Tibial nerve (tissue), 4 donors: ENCODE results near the gene CCDC70. TPM values are rescaled to one million over a fixed set of nuclear protein-coding genes. Genes with fewer than 3 reads are reported as not detected.

ENCODE experiments used
- DNase-seq, 2 donors: peaks; one replicate each; pipeline ENCODE4 v3.0.0-alpha.2; 2019; ENCODE audit warnings: low spot score in 2 of 2
- H3K27ac ChIP-seq, 4 donors: fragments of 200-600 bp; sonication (generic) in 3 of 4; one replicate each; pipeline ENCODE4 v1.5.1; 2017 to 2019; ENCODE audit warnings: mild to moderate bottlenecking in 1 of 4
- H3K27me3 ChIP-seq, 2 donors: fragments of 200-600 bp; sonication (generic) in 1 of 2; one replicate each; pipeline versions ENCODE4 v1.5.1 to v1.6.0; 2017 to 2019
- H3K36me3 ChIP-seq, 3 donors: fragments of 200-600 bp; sonication (generic); one replicate each; pipeline ENCODE4 v1.5.1; 2018 to 2019
- H3K4me1 ChIP-seq, 4 donors: fragments of 200-600 bp; sonication (generic) in 3 of 4; one replicate each; pipeline ENCODE4 v1.5.1; 2017 to 2019
- H3K4me3 ChIP-seq, 4 donors: fragments of 200-600 bp; sonication (generic) in 3 of 4; one replicate each; pipeline ENCODE4 v1.5.1; 2017 to 2019; ENCODE audit warnings: mild to moderate bottlenecking in 1 of 4, moderate library complexity in 1 of 4
- H3K9me3 ChIP-seq, 4 donors: fragments of 200-600 bp; sonication (generic) in 3 of 4; one replicate each; pipeline ENCODE4 v1.5.1; 2017 to 2019
- EP300 ChIP-seq, 2 donors: sonication (generic); formaldehyde crosslinking; IDR thresholded peaks; one replicate each; pipeline ENCODE4 v1.6.1; 2017; ENCODE audit warnings: antibody characterized with exemption in 2 of 2, mild to moderate bottlenecking in 1 of 2
- POLR2A ChIP-seq, 2 donors: fragments of 450-650 bp; IDR thresholded peaks; one replicate each; pipeline ENCODE4 v1.6.1; 2017; ENCODE audit warnings: antibody characterized with exemption in 2 of 2, mild to moderate bottlenecking in 2 of 2, moderate library complexity in 2 of 2
- WGBS, 2 donors: methylation state at CpG; one replicate each; pipeline ENCODE4 v1.1.5; 2018; 5-methylcytosine and 5-hydroxymethylcytosine counted together
- total RNA-seq, 4 donors: library from RNA; depleted of rRNA; stranded (reverse); fragments of >200 nt; gene quantifications; one replicate each; pipeline ENCODE4 v1.1.0, GENCODE V29; 2016
- TF ChIP-seq, protein P1 (sequence below), 5 experiments: fragments of 200-600 bp in 3 of 5; fragments of 450-650 bp in 2 of 5; sonication (generic) in 3 of 5; IDR thresholded peaks; one replicate each; pipeline ENCODE4 v1.5.1; 2016 to 2019; ENCODE audit warnings: antibody characterized with exemption in 5 of 5, mild to moderate bottlenecking in 3 of 5, moderate library complexity in 2 of 5

The CCDC70 gene
- total RNA-seq, 4 donors from 2014 or later = not detected

DNA sequence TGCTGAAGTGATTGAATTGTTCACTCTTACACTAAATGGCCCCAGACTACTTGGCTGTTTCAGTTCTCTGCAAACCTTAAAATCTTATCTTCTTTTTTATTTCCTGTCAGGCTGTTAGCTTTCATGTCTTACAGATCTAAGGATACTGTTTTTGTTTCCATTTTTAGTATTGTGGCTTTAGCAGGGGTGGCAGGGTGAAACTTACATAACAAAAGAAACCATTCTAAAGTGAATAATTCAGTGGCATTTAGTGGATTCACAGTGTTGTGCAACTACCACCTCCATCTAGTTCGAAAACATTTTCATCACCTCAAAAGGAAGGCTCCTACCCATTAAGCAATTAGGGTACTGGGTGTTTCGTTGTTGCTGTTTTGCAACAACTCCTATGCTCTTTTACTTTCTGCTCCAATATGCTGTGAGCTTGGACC, 36.6 kb upstream of the CCDC70 start:
- H3K4me1 ChIP-seq = peaks cover 0 to 36% (median 14%) of the 10 kb centered on the region in 4 donors
- H3K27ac ChIP-seq = peak overlapping the region in 2 of 4 donors; percentile 29 to 39
- no peak for DNase-seq
- H3K36me3 ChIP-seq = no peaks in the 10 kb centered on the region
- H3K9me3 ChIP-seq = no peaks in the 10 kb centered on the region
- TF ChIP-seq, protein P1, sequence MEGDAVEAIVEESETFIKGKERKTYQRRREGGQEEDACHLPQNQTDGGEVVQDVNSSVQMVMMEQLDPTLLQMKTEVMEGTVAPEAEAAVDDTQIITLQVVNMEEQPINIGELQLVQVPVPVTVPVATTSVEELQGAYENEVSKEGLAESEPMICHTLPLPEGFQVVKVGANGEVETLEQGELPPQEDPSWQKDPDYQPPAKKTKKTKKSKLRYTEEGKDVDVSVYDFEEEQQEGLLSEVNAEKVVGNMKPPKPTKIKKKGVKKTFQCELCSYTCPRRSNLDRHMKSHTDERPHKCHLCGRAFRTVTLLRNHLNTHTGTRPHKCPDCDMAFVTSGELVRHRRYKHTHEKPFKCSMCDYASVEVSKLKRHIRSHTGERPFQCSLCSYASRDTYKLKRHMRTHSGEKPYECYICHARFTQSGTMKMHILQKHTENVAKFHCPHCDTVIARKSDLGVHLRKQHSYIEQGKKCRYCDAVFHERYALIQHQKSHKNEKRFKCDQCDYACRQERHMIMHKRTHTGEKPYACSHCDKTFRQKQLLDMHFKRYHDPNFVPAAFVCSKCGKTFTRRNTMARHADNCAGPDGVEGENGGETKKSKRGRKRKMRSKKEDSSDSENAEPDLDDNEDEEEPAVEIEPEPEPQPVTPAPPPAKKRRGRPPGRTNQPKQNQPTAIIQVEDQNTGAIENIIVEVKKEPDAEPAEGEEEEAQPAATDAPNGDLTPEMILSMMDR (IDR thresholded peaks at IDR 0.05) = no peak
- TF ChIP-seq EP300 (IDR thresholded peaks at IDR 0.05) = peak in 1 of 2 donors; percentile 75
- no peaks in the 10 kb centered on the region for H3K27me3 ChIP-seq
- no peak overlapping the region for H3K4me3 ChIP-seq
- 43 to 63% methylated on average over 2 of the region's 2 CpGs for WGBS, 2 donors

DNA sequence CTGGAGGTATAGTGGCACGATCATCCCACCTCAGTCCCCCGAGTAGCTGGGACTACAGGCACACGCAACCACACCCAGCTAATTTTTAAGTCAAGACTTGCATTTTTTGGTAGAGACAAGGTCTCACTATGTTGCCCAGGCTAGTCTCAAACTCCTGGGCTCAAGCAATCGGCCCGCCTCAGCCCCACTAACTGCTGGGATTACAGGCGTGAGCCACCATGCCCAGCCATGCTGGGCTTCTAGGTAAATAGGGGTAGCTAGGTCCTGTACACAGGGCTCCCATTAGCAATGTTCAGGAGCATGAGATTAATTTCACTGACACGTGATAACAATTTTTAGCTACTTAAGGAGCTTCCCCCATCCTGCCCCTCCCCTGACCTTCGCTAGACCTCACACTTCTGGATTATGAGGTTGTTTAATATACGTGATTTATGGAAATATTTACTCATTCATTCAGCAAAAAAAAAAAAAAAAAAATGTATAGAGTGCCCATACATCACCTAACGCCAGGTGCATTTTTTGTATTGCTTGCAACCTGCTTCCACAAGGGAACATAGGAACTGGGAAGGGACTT, 36.0 kb upstream of the CCDC70 start:
- Histone ChIP-seq H3K9me3 (no peaks in the 10 kb centered on the region), H3K4me1 (peaks cover 0 to 36% (median 14%) of the 10 kb centered on the region in 4 donors), H3K4me3 (no peak overlapping the region), H3K36me3 (no peaks in the 10 kb centered on the region), H3K27me3 (no peaks in the 10 kb centered on the region), H3K27ac (peak overlapping the region in 3 of 4 donors; percentile 21 to 39 (median 29))
- 84 to 93% methylated on average over 10 of the region's 10 CpGs for WGBS, 2 donors
- no peak for DNase-seq
- TF ChIP-seq EP300 (IDR thresholded peaks at IDR 0.05) (no peak), POLR2A (IDR thresholded peaks at IDR 0.05) (no peak)
- TF ChIP-seq, protein P1 (IDR thresholded peaks at IDR 0.05) = no peak

GRCh38 chr13:51826606-51827005, 35.2 kb upstream of the CCDC70 start:
- no peak for TF ChIP-seq EP300 (IDR thresholded peaks at IDR 0.05)
- TF ChIP-seq POLR2A (IDR thresholded peaks at IDR 0.05) = no peak
- TF ChIP-seq, protein P1 (IDR thresholded peaks at IDR 0.05) = no peak
- WGBS, 2 donors = 49 to 51% methylated on average over 5 to 7 of the region's 7 CpGs
- no peaks in the 10 kb centered on the region for H3K9me3 ChIP-seq
- no peak overlapping the region for H3K27ac ChIP-seq
- H3K4me3 ChIP-seq = no peak overlapping the region
- DNase-seq = no peak
- no peaks in the 10 kb centered on the region for H3K27me3 ChIP-seq
- H3K36me3 ChIP-seq = no peaks in the 10 kb centered on the region
- peaks cover 0 to 36% (median 14%) of the 10 kb centered on the region in 4 donors for H3K4me1 ChIP-seq

- H3K27me3 ChIP-seq = no peaks in the 10 kb centered on the region
- H3K4me1 ChIP-seq = peaks cover 0 to 33% (median 12%) of the 10 kb centered on the region in 4 donors
- H3K36me3 ChIP-seq = no peaks in the 10 kb centered on the region
- H3K27ac ChIP-seq = no peak overlapping the region
- no peaks in the 10 kb centered on the region for H3K9me3 ChIP-seq
- no peak overlapping the region for H3K4me3 ChIP-seq
- no peak for DNase-seq
- TF ChIP-seq, protein P1 (IDR thresholded peaks at IDR 0.05) = no peak
- TF ChIP-seq EP300 (IDR thresholded peaks at IDR 0.05) (no peak), POLR2A (IDR thresholded peaks at IDR 0.05) (no peak)
- WGBS, 2 donors = 77 to 85% methylated on average over 4 of the region's 4 CpGs
These were observed 34.5 kb upstream of the CCDC70 start for GRCh38 chr13:51827254-51827653.

DNA sequence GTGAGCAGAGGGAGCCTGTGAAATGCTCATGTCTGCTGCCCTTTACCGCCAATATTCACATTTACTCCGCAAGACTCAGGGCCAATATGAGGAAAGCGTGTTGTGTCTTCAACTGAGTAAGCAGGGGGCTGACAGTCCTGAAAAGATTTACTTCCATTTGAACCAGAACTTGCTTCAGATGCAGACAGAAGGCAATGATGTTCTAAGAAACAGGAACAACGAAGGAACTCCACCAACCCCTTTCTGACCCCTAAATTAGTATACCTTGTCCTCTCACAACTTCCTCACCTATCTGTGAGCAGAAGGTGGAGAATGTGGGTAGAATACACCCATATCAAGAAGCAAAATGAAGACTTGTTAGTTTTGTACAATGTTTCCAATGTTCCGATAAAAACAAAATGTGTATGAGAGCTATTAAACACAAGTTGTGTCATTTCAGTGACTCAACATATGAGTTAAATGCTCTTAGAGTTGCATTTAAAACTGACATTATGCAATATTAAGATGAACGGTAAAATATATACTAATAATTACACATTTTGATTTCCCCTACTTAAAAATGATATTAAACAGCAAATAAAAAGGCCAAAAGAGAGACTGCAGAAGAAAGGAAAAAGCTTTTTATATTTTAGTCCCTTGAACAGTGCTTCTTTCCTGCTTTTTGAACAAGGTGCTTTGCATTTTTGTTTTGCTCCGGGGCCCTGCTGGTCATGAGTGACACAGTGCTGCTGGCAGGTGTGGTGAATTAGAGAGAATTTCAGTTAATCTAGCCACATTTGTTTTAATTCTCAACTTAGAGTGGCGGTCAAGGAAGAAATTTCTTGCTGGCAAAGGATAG, 32.8 kb upstream of the CCDC70 start:
- H3K9me3 ChIP-seq = no peaks in the 10 kb centered on the region
- TF ChIP-seq, protein P1 (IDR thresholded peaks at IDR 0.05) = no peak
- TF ChIP-seq EP300 (IDR thresholded peaks at IDR 0.05) = no peak
- TF ChIP-seq POLR2A (IDR thresholded peaks at IDR 0.05) = no peak
- H3K27me3 ChIP-seq = no peaks in the 10 kb centered on the region
- no peaks in the 10 kb centered on the region for H3K36me3 ChIP-seq
- H3K4me3 ChIP-seq = no peak overlapping the region
- WGBS, 2 donors = 85 to 92% methylated on average over 8 of the region's 8 CpGs
- peaks cover 0 to 27% (median 11%) of the 10 kb centered on the region in 4 donors for H3K4me1 ChIP-seq
- no peak overlapping the region for H3K27ac ChIP-seq
- no peak for DNase-seq
